Naive B cell (primary cell): ENCODE data around the gene UIMC1. TPM values are rescaled to one million over a fixed set of nuclear protein-coding genes. Genes with fewer than 3 reads are reported as not detected.
"Not testable (repeated sequence)": the region's sequence is repeated elsewhere in the genome, so short reads cannot be mapped to it uniquely, and the experiment has no call there.

Experiments used
- ATAC-seq, 2 donors: fragments of 150-1000 bp; cut with Tn5 transposase; 2 replicates each; pipeline ENCODE4 v1.10.0; 2021; ENCODE audit warnings: low read depth in 2 of 2, mild to moderate bottlenecking in 2 of 2, moderate library complexity in 2 of 2
- DNase-seq: peaks from one replicate; pipeline ENCODE4 v3.0.0; 2022
- H3K27ac Mint-ChIP-seq, 6 donors: one replicate each; pipeline ENCODE4 v1.8.0; 2020 to 2022; ENCODE audit warnings: mild to moderate bottlenecking in 6 of 6, mixed read lengths in 6 of 6, moderate library complexity in 5 of 6, inconsistent platforms in 2 of 6
- H3K27me3 Mint-ChIP-seq, 3 donors: one replicate each; pipeline ENCODE4 v1.8.0; 2021 to 2022; ENCODE audit warnings: mixed read lengths in 3 of 3, mild to moderate bottlenecking in 1 of 3
- H3K36me3 Mint-ChIP-seq, 2 donors: one replicate each; pipeline ENCODE4 v1.8.0; 2020 to 2022; ENCODE audit warnings: mixed read lengths in 2 of 2, inconsistent platforms in 1 of 2, mild to moderate bottlenecking in 1 of 2
- H3K4me1 Mint-ChIP-seq, 3 donors: one replicate each; pipeline ENCODE4 v1.8.0; 2020 to 2022; ENCODE audit warnings: mixed read lengths in 3 of 3, inconsistent platforms in 1 of 3, mild to moderate bottlenecking in 1 of 3, moderate library complexity in 1 of 3
- H3K4me3 Mint-ChIP-seq, 8 donors: one replicate each; pipeline ENCODE4 v1.8.0; 2020 to 2022; ENCODE audit warnings: mild to moderate bottlenecking in 8 of 8, mixed read lengths in 8 of 8, moderate library complexity in 8 of 8, inconsistent platforms in 2 of 8
- H3K9me3 Mint-ChIP-seq, 7 donors: one replicate each; pipeline ENCODE4 v1.8.0; 2020 to 2022; ENCODE audit warnings: mixed read lengths in 7 of 7, mild to moderate bottlenecking in 5 of 7, inconsistent platforms in 2 of 7, moderate library complexity in 1 of 7
- polyA plus RNA-seq, 6 donors: library from polyadenylated mRNA; unstranded; fragments of 300-500 nt; fragmentation: Illumina TruSeq; gene quantifications; one replicate each; pipeline ENCODE4 v1.2.3, GENCODE V29; 2021; ENCODE audit warnings: low read depth in 6 of 6

The UIMC1 gene
- polyA plus RNA-seq, 6 donors from 2014 or later, result 25.0 to 39.1 (median 32.7) TPM

DNA sequence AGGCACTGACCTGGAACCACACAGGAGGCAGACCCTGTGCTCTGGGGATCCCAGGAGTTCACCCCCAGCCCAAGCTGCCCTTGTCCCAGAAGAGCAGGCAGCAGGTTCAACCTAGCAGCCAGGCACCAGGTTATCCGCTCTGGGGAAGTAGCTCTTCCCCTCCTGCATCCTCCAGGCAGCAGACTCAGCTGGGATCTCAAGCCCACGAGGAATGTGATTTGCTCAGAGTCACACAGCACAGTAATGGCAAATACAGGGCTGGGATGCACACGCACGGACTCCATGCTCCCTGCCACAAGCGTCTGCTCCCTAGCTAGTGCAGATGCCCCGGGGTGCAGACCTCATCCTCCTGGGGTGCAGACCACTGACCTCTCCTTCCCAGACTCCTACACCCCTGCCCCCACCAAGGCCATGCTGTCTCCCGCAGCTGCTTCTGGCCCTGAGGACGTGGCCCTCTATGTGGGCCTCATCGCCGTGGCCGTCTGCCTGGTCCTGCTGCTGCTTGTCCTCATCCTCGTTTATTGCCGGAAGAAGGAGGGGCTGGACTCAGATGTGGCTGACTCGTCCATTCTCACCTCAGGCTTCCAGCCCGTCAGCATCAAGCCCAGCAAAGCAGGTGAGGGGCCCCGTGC lies 132.9 kb downstream of the UIMC1 start:
- H3K27me3 Mint-ChIP-seq, result peaks cover 8 to 29% (median 27%) of the 10 kb centered on the region in 3 donors
- no peak for ATAC-seq
- peaks cover 9 to 16% (median 10%) of the 10 kb centered on the region in 3 donors for H3K4me1 Mint-ChIP-seq
- H3K27ac Mint-ChIP-seq, result no peak overlapping the region
- no peak overlapping the region for H3K4me3 Mint-ChIP-seq
- H3K36me3 Mint-ChIP-seq, result peaks cover 0 to 14% of the 10 kb centered on the region in 2 donors
- DNase-seq, result no peak
- peaks cover 0 to 6% (median 0%) of the 10 kb centered on the region in 7 donors for H3K9me3 Mint-ChIP-seq

DNA sequence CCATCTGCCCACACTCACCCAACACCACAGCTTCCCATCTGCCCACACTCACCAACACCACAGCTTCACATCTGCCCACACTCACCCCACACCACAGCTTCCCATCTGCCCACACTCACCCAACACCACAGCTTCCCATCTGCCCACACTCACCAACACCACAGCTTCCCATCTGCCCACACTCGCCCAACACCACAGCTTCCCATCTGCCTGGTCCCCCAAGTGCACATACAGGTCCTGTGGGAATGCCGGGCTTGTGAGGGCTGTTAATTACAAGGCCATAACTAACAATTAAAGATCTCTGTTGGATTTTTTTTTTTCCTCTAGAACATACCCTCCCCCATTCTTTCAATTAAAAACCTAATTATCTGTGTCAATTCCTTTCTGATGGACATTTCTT lies 133.6 kb downstream of the UIMC1 start:
- H3K9me3 Mint-ChIP-seq, H3K4me3 Mint-ChIP-seq, DNase-seq: not testable (repeated sequence)

DNA sequence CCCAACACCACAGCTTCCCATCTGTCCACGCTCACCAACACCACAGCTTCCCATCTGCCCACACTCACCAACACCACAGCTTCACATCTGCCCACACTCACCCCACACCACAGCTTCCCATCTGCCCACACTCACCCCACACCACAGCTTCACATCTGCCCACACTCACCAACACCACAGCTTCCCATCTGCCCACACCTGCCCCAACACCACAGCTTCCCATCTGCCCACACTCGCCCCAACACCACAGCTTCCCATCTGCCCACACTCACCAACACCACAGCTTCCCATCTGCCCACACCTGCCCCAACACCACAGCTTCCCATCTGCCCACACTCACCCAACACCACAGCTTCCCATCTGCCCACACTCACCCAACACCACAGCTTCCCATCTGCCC lies 134.0 kb downstream of the UIMC1 start:
- not testable (repeated sequence) for H3K4me3 Mint-ChIP-seq, ATAC-seq, DNase-seq, H3K27ac Mint-ChIP-seq, H3K9me3 Mint-ChIP-seq
- H3K27me3 Mint-ChIP-seq, result peaks cover 8 to 30% (median 22%) of the 10 kb centered on the region in 3 donors
- peaks cover 9 to 16% (median 10%) of the 10 kb centered on the region in 3 donors for H3K4me1 Mint-ChIP-seq
- peaks cover 0 to 14% of the 10 kb centered on the region in 2 donors for H3K36me3 Mint-ChIP-seq

More for the DNA sequence above, 133.6 kb downstream of the UIMC1 start:
- Mint-ChIP-seq H3K4me1 (peaks cover 9 to 16% (median 10%) of the 10 kb centered on the region in 3 donors), H3K36me3 (peaks cover 0 to 14% of the 10 kb centered on the region in 2 donors), H3K27me3 (peaks cover 8 to 29% (median 22%) of the 10 kb centered on the region in 3 donors)
- ATAC-seq, H3K27ac Mint-ChIP-seq: not testable (repeated sequence)

DNA sequence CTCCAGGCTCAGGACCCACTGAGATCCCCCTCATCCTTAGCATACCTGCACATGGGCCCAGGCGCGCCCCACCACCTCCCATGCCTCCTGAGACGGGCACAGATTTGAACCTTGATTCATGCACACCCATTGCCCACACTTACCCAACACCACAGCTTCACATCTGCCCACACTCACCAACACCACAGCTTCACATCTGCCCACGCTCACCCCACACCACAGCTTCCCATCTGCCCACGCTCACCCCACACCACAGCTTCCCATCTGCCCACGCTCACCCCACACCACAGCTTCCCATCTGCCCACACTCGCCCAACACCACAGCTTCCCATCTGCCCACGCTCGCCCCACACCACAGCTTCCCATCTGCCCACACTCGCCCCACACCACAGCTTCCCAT lies 135.9 kb downstream of the UIMC1 start:
- Mint-ChIP-seq H3K4me1 (peaks cover 4 to 10% (median 9%) of the 10 kb centered on the region in 3 donors), H3K36me3 (peaks cover 0 to 11% of the 10 kb centered on the region in 2 donors), H3K27me3 (peaks cover 7 to 35% (median 24%) of the 10 kb centered on the region in 3 donors)
- H3K9me3 Mint-ChIP-seq, ATAC-seq, H3K4me3 Mint-ChIP-seq, H3K27ac Mint-ChIP-seq, DNase-seq: not testable (repeated sequence)

DNA sequence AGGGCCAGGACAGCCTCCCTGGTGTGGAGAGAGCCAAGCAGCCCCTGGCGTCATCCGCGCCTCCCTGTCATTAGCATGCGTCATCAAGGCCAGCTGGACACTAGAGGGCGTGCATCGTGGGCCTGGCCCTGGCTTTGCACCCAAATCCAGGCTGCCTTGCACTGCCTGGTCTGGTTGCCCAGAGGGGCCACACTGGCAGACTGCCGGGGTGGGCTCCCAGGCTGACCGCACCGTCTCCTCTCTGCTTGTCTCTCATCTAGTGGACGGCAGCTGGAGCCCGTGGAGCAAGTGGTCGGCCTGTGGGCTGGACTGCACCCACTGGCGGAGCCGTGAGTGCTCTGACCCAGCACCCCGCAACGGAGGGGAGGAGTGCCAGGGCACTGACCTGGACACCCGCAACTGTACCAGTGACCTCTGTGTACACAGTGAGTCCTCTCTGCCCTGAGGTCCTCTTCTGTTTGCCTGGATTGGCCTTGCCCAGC lies 136.4 kb downstream of the UIMC1 start:
- ATAC-seq, result no peak
- Mint-ChIP-seq H3K4me3 (no peak overlapping the region), H3K4me1 (peaks cover 4 to 9% (median 6%) of the 10 kb centered on the region in 3 donors), H3K27ac (peak overlapping the region in 1 of 6 donors; percentile 59), H3K9me3 (peaks cover 0 to 6% (median 0%) of the 10 kb centered on the region in 7 donors), H3K27me3 (peaks cover 4 to 35% (median 24%) of the 10 kb centered on the region in 3 donors), H3K36me3 (peaks cover 0 to 8% of the 10 kb centered on the region in 2 donors)
- DNase-seq, result no peak

DNA sequence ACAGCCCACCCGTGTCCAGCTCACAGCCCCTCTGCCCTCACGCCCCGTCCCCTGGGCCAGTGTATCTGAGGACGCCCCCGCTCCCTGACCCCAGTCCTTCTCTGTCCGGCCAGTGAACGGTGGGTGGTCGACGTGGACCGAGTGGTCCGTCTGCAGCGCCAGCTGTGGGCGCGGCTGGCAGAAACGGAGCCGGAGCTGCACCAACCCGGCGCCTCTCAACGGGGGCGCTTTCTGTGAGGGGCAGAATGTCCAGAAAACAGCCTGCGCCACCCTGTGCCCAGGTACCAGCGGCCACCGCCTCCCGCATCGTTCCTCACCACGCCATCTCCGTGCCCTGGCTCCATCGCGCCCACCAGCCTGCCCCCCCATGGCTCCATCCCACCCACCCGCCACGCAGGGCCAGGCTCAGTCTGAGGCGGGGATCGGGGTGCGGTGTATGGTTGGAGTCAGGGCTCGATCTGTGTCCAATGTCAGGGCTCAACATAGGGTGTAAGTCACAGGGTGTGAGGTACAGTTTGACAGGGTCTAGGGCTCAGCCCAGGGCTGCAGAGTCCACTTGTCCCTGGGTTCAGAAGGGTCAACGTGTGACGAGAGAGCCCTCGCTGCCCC lies 137.0 kb downstream of the UIMC1 start:
- Mint-ChIP-seq H3K36me3 (peaks cover 0 to 8% of the 10 kb centered on the region in 2 donors), H3K4me1 (peaks cover 4 to 9% (median 6%) of the 10 kb centered on the region in 3 donors), H3K27me3 (peaks cover 5 to 35% (median 20%) of the 10 kb centered on the region in 3 donors), H3K9me3 (peaks cover 0 to 6% (median 0%) of the 10 kb centered on the region in 7 donors), H3K27ac (no peak overlapping the region), H3K4me3 (no peak overlapping the region)
- DNase-seq (no peak), ATAC-seq (no peak)

DNA sequence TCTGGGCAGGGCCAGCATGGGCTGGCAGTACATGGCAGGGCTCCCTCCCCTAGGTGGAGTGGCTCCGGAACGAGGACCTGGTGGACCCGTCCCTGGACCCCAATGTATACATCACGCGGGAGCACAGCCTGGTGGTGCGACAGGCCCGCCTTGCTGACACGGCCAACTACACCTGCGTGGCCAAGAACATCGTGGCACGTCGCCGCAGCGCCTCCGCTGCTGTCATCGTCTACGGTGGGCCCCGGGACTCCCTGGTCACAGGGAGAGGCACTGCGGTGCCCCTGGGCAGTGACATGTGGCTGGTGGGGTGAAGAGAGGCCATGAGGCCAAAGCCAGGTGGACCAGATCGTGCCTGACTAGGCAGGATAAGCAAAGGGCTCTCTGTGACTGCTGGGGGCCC lies 137.8 kb downstream of the UIMC1 start:
- H3K9me3 Mint-ChIP-seq, result peaks cover 0 to 6% (median 0%) of the 10 kb centered on the region in 7 donors
- ATAC-seq, result no peak

DNA sequence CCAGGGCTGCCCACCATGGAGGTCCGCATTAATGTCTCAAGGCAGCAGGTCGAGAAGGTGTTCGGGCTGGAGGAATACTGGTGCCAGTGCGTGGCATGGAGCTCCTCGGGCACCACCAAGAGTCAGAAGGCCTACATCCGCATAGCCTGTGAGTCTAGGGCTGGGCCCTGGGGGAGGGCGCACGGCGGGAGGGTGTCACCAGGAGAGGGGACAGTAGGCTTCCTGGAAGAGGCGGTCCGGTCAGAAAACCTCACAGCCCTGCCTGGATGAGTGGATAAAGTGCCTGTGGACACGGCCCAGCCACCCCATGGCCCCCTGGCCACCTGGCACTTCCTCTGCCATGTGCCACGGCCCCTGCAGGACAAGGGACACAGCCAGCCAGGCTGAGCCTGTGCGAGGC lies 138.5 kb downstream of the UIMC1 start:
- ATAC-seq, result no peak
- Mint-ChIP-seq H3K27me3 (peaks cover 12 to 45% (median 31%) of the 10 kb centered on the region in 3 donors), H3K36me3 (peaks cover 0 to 5% of the 10 kb centered on the region in 2 donors), H3K4me1 (peaks cover 4 to 8% (median 5%) of the 10 kb centered on the region in 3 donors), H3K9me3 (peaks cover 0 to 6% (median 0%) of the 10 kb centered on the region in 7 donors), H3K27ac (no peak overlapping the region), H3K4me3 (no peak overlapping the region)
- no peak for DNase-seq

More for the DNA sequence above, 137.8 kb downstream of the UIMC1 start:
- Mint-ChIP-seq H3K36me3 (peaks cover 0 to 8% of the 10 kb centered on the region in 2 donors), H3K4me1 (peaks cover 4 to 9% (median 6%) of the 10 kb centered on the region in 3 donors), H3K27ac (no peak overlapping the region), H3K27me3 (peaks cover 12 to 39% (median 25%) of the 10 kb centered on the region in 3 donors), H3K4me3 (no peak overlapping the region)
- no peak for DNase-seq

DNA sequence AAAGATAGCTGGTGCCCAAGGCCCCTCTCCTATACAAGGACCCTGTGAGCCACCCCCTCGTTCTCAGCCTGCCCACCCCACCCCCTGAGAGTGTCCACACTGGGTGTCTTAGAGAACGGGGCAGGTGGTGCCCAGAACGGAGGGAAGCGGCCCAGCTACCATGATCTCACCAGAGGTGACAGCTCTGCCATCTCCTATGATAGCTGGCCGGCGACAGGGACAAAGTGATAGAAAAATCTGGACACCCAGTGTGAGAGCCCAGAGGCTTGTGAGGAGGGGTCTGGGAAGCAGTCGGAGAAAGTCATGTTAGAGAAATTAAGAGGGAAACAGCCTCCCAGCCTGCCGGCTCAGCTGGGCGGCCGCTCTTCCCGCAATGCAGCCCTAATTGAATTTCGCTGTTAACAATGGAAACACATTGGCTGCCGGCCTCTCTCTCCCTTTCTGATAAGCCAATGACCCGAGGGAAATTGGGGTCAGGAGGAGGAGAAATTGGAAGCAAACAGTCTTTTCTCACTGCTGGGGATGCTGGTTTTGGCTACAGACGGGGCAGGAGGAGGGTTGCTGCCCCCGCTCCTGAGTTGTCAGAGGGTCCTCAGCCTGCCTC lies 139.8 kb downstream of the UIMC1 start:
- H3K4me1 Mint-ChIP-seq, result peaks cover 3 to 7% (median 4%) of the 10 kb centered on the region in 3 donors
- peaks cover 16 to 56% (median 40%) of the 10 kb centered on the region in 3 donors for H3K27me3 Mint-ChIP-seq
- DNase-seq (no peak), ATAC-seq (no peak)
- no peaks in the 10 kb centered on the region for H3K36me3 Mint-ChIP-seq
- H3K9me3 Mint-ChIP-seq, result peaks cover 0 to 2% (median 0%) of the 10 kb centered on the region in 7 donors
- peak overlapping the region in 1 of 8 donors; percentile 6 for H3K4me3 Mint-ChIP-seq
- H3K27ac Mint-ChIP-seq, result no peak overlapping the region

DNA sequence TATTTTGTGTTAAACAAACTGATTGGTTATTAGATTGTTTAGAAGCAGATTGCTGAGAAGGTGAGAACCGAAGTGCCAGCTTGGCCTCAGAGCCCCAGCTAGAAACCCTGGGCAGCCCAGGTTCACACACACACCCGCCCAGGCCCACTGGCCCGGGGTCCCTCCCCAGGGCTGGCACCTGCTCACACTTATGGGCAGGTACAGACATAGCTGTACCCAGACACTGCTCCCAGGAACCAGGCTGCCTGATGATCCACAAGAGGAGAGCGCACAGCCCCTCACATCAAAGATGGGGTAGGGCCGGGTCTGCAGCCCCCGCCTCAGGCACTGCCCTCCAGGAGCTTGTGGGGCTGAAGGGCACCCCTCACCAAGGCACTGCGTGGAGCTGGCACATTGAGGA lies 140.6 kb downstream of the UIMC1 start:
- ATAC-seq, result no peak
- no peak for DNase-seq
- peaks cover 3 to 7% (median 4%) of the 10 kb centered on the region in 3 donors for H3K4me1 Mint-ChIP-seq
- no peak overlapping the region for H3K4me3 Mint-ChIP-seq
- H3K27ac Mint-ChIP-seq, result no peak overlapping the region
- H3K9me3 Mint-ChIP-seq, result peaks cover 0 to 2% (median 0%) of the 10 kb centered on the region in 7 donors
- H3K27me3 Mint-ChIP-seq, result peaks cover 18 to 63% (median 43%) of the 10 kb centered on the region in 3 donors
- H3K36me3 Mint-ChIP-seq, result no peaks in the 10 kb centered on the region

DNA sequence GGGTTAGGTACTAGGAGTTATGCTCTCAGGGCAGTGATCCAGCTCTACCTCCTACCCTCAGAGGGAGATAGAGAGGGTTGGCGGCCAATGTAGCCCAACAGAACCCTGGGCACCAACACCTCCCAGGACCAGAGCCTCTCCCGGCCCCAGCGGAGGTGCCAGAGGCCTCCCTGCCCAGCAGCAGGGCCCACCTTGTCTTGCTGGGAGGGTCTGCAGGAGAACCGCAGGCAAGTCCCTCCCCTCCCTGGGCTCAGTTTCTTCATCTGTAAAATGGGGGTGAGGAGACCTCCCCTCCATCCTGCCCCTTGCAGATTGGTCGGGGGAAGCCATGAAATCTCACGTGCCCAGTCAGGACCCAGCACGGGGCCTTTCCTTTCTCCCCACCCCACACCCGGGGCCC lies 141.8 kb downstream of the UIMC1 start:
- Mint-ChIP-seq H3K27ac (no peak overlapping the region), H3K27me3 (peaks cover 18 to 72% (median 52%) of the 10 kb centered on the region in 3 donors), H3K9me3 (peaks cover 0 to 2% (median 0%) of the 10 kb centered on the region in 7 donors), H3K36me3 (no peaks in the 10 kb centered on the region), H3K4me3 (no peak overlapping the region), H3K4me1 (peaks cover 0 to 4% (median 0%) of the 10 kb centered on the region in 3 donors)
- no peak for DNase-seq
- no peak for ATAC-seq

DNA sequence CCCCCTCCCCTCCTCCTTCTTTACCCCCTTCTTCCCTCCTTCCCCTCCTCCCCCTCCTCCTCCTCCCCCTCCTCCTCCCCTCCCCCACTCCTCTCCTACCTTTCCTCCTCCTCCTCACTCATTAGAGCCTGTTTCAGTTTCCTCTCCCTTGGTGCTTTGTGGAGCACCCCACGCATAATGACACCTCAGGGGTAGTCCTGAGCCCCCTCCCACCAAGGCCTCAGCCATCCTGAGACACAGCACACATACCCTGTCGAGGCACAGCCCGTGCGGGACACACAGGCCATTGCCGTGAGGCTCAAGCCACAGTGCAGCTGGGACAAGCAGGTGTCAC lies 142.8 kb downstream of the UIMC1 start:
- Mint-ChIP-seq H3K9me3 (peaks cover 0 to 2% (median 0%) of the 10 kb centered on the region in 7 donors), H3K27ac (no peak overlapping the region), H3K36me3 (no peaks in the 10 kb centered on the region), H3K4me1 (peaks cover 0 to 4% (median 0%) of the 10 kb centered on the region in 3 donors), H3K27me3 (peaks cover 18 to 72% (median 53%) of the 10 kb centered on the region in 3 donors), H3K4me3 (no peak overlapping the region)
- no peak for DNase-seq
- ATAC-seq, result no peak

DNA sequence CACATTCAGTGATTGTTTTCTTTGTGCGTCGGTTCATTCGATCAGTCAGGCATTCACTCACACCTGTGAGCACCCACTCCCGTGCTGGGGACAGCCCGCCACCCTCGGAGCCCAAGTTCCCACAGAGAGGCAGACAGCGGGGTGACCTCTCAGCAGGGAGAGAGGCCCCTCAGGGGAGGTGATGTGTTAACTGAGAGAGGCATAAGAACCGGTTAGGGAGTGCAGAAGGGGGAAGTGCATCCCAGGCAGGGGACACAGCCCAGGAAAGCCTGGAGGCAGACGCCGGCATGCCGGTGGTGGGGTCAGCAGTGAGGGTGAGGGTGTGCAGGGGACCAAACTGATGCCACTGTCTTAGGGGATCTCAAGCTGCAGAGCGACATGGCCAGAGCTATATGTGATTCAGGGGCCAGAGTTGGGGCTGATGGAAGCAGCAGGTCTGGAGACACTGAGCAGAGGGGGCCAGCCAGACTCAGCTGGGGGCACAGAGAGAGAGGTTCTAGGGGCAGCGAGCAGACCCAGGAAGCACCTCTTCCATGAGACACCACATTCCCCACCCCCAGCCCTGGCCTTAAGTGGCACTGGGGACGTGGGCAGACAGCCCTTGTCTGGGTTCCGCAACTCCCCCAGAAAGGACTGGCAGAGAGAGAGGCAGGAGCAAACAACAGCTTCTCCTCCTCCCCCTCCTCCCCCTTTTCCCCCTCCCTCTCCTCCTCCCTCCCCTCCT lies 143.4 kb downstream of the UIMC1 start:
- DNase-seq, result no peak
- no peak for ATAC-seq
- H3K9me3 Mint-ChIP-seq, result peaks cover 0 to 4% (median 2%) of the 10 kb centered on the region in 7 donors
- no peak overlapping the region for H3K27ac Mint-ChIP-seq
- H3K4me3 Mint-ChIP-seq, result peak overlapping the region in 1 of 8 donors; percentile 35
- no peaks in the 10 kb centered on the region for H3K36me3 Mint-ChIP-seq
- H3K27me3 Mint-ChIP-seq, result peaks cover 23 to 75% (median 59%) of the 10 kb centered on the region in 3 donors
- H3K4me1 Mint-ChIP-seq, result peaks cover 0 to 4% (median 0%) of the 10 kb centered on the region in 3 donors
